ENCODE data around the gene GET3. TPM values are rescaled to one million over a fixed set of nuclear protein-coding genes. Genes with fewer than 3 reads are reported as not detected.

Gene GET3
- total RNA-seq = 59.8 and 66.0 TPM in 2 replicates
- long read RNA-seq, partial matches to known transcripts = 0 of 3 reads
- long read RNA-seq, other reads (novel, unspliced or antisense) = 0 of 3 reads

- Mint-ChIP-seq H3K36me3 (ENCODE audit: insufficient read depth) (peaks cover 12% of the 10 kb centered on the region), H3K27me3 (no peaks in the 10 kb centered on the region), H3K4me3 (ENCODE audit: low read depth) (peak within 1 kb of the TSS; percentile 100), H3K9me3 (ENCODE audit: low read depth) (no peaks in the 10 kb centered on the region), H3K4me1 (ENCODE audit: low read depth) (peaks cover 24% of the 10 kb centered on the region), H3K27ac (peak within 1 kb of the TSS; percentile 99)
- peak; percentile 75 for DNase-seq (ENCODE audit: low spot score, unreplicated experiment)
- TF ChIP-seq CTCF (IDR thresholded peaks at IDR 0.05; ENCODE audit: unreplicated experiment) = no peak
Observed at GRCh38 chr19:12736995-12737834, at the start of gene GET3. Gene GET3 (plus strand): TSS chr19:12737497. CDS start chr19:12737506, 9 bp downstream.

- Mint-ChIP-seq H3K27me3 (no peaks in the 10 kb centered on the region), H3K27ac (no peak overlapping the region), H3K4me3 (ENCODE audit: low read depth) (no peak overlapping the region), H3K4me1 (ENCODE audit: low read depth) (no peaks in the 10 kb centered on the region), H3K9me3 (ENCODE audit: low read depth) (no peaks in the 10 kb centered on the region), H3K36me3 (ENCODE audit: insufficient read depth) (no peaks in the 10 kb centered on the region)
- TF ChIP-seq CTCF (IDR thresholded peaks at IDR 0.05; ENCODE audit: unreplicated experiment) = no peak
- no peak for DNase-seq (ENCODE audit: low spot score, unreplicated experiment)
Observed at GRCh38 chr19:12689012-12689411, 48.3 kb upstream of the GET3 start.

- H3K36me3 Mint-ChIP-seq (ENCODE audit: insufficient read depth) = no peaks in the 10 kb centered on the region
- no peak for TF ChIP-seq CTCF (IDR thresholded peaks at IDR 0.05; ENCODE audit: unreplicated experiment)
- no peak for DNase-seq (ENCODE audit: low spot score, unreplicated experiment)
- H3K9me3 Mint-ChIP-seq (ENCODE audit: low read depth) = no peaks in the 10 kb centered on the region
- no peak overlapping the region for H3K4me3 Mint-ChIP-seq (ENCODE audit: low read depth)
- H3K27ac Mint-ChIP-seq = no peak overlapping the region
- H3K4me1 Mint-ChIP-seq (ENCODE audit: low read depth) = no peaks in the 10 kb centered on the region
- no peaks in the 10 kb centered on the region for H3K27me3 Mint-ChIP-seq
Observed at GRCh38 chr19:12689581-12690216, 47.6 kb upstream of the GET3 start.

DNA sequence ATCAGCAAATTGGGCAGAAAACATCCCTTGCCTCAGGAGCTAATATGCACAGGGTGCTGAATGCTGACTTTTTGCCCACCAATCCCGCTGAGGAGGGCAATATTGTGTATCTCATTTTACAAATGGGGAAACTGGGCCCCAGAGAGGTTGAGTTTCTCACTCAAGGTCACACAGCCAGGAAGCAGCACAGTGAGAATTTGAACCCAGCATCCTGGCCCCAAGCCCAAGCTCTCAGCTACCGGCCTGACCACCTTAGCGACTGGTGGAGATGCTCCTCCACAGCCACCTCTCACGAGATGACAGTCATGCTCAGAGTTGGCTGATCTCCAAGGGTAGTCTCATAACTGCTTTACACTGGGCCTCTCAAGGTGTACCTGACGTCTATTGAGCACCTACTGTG is 44.3 kb upstream of the GET3 start:
- Mint-ChIP-seq H3K9me3 (ENCODE audit: low read depth) (no peaks in the 10 kb centered on the region), H3K27ac (no peak overlapping the region), H3K27me3 (no peaks in the 10 kb centered on the region), H3K4me1 (ENCODE audit: low read depth) (peaks cover 2% of the 10 kb centered on the region), H3K4me3 (ENCODE audit: low read depth) (no peak overlapping the region), H3K36me3 (ENCODE audit: insufficient read depth) (no peaks in the 10 kb centered on the region)
- DNase-seq (ENCODE audit: low spot score, unreplicated experiment) = no peak
- TF ChIP-seq CTCF (IDR thresholded peaks at IDR 0.05; ENCODE audit: unreplicated experiment) = no peak

DNA sequence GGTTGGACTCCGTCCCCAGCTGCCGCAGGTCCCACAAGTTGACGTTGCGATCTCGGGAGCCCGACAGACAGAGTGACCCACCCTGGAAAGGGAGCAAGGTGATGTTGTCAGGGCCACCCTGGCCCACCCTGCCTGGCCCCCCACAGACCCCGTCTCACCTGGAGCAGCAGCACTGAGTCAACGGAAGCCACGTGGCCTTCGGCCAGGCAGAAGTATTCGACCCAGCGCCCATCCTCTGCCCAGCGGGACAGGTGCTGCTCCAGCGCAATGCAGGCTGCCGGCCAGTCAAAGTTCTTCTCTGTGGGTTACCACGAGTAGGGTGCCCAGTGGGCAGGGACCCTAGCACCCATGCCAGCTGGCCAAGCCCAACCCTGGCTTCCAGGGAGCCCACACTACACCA is 42.7 kb upstream of the GET3 start:
- H3K4me3 Mint-ChIP-seq (ENCODE audit: low read depth) = peak overlapping the region; percentile 44

More for the DNA sequence above, 42.7 kb upstream of the GET3 start:
- no peak for DNase-seq (ENCODE audit: low spot score, unreplicated experiment)
- Mint-ChIP-seq H3K36me3 (ENCODE audit: insufficient read depth) (peaks cover 4% of the 10 kb centered on the region), H3K4me1 (ENCODE audit: low read depth) (peaks cover 2% of the 10 kb centered on the region), H3K9me3 (ENCODE audit: low read depth) (no peaks in the 10 kb centered on the region), H3K27ac (no peak overlapping the region), H3K27me3 (no peaks in the 10 kb centered on the region)
- no peak for TF ChIP-seq CTCF (IDR thresholded peaks at IDR 0.05; ENCODE audit: unreplicated experiment)
